Breast epithelium (tissue), 4 donors: ENCODE data around the gene CDR2. TPM values are rescaled to one million over a fixed set of nuclear protein-coding genes. Genes with fewer than 3 reads are reported as not detected.

Experiments used
- DNase-seq, 2 donors: peaks; one replicate each; pipeline ENCODE4 v3.0.0-alpha.2; 2019; ENCODE audit warnings: low spot score in 2 of 2
- H3K27ac ChIP-seq, 2 donors: fragments of 200-600 bp; sonication (generic) in 1 of 2; one replicate each; pipeline ENCODE4 v1.5.1; 2016 to 2019; ENCODE audit warnings: mild to moderate bottlenecking in 1 of 2
- H3K27me3 ChIP-seq, 2 donors: fragments of 200-600 bp; sonication (generic) in 1 of 2; one replicate each; pipeline versions ENCODE4 v1.5.1 to v1.6.0; 2017 to 2019; ENCODE audit warnings: control low read depth in 1 of 2, mild to moderate bottlenecking in 1 of 2
- H3K36me3 ChIP-seq: fragments of 200-600 bp; one replicate; pipeline ENCODE4 v1.5.1; 2019
- H3K4me1 ChIP-seq, 2 donors: fragments of 200-600 bp; sonication (generic); one replicate each; pipeline ENCODE4 v1.5.1; 2016 to 2019; ENCODE audit warnings: control low read depth in 1 of 2
- H3K4me3 ChIP-seq, 3 donors: fragments of 200-600 bp; sonication (generic); 1 replicate in 2 of 3; 2 replicates in 1 of 3; pipeline ENCODE4 v1.5.1; 2016 to 2019; ENCODE audit warnings: mild to moderate bottlenecking in 3 of 3, moderate library complexity in 2 of 3
- H3K9me3 ChIP-seq, 2 donors: fragments of 200-600 bp; sonication (generic) in 1 of 2; one replicate each; pipeline ENCODE4 v1.5.1; 2016 to 2019; ENCODE audit warnings: control low read depth in 1 of 2
- CTCF ChIP-seq, 3 donors: fragments of 450-650 bp; IDR thresholded peaks; one replicate each; pipeline ENCODE4 v1.5.1; 2016 to 2017; ENCODE audit warnings: antibody characterized with exemption in 3 of 3, mild to moderate bottlenecking in 3 of 3, moderate library complexity in 3 of 3
- POLR2A ChIP-seq: fragments of 450-650 bp; IDR thresholded peaks from one replicate; pipeline ENCODE4 v1.6.1; 2016; ENCODE audit warnings: antibody characterized with exemption, mild to moderate bottlenecking, moderate library complexity
- POLR2AphosphoS5 ChIP-seq, 3 donors: sonication (generic); formaldehyde crosslinking; IDR thresholded peaks; one replicate each; pipeline ENCODE4 v1.6.1; 2017; ENCODE audit warnings: antibody characterized with exemption in 3 of 3
- intact Hi-C: fragments of 100-400 bp; cut with DNase I; formaldehyde crosslinking; loops from one replicate; pipeline ENCODE4 v1.15.1; 2023; ENCODE audit warnings: low total_unique reads
- total RNA-seq, 3 donors: library from RNA; depleted of rRNA; stranded (reverse); fragments of >200 nt; gene quantifications; one replicate each; pipeline ENCODE4 v1.1.0, GENCODE V29; 2016

CDR2 gene
- total RNA-seq, 3 donors from 2014 or later = 20.2 to 37.5 (median 26.9) TPM

- peaks cover 3 to 9% of the 10 kb centered on the region in 2 donors for H3K4me1 ChIP-seq
- TF ChIP-seq POLR2AphosphoS5 (IDR thresholded peaks at IDR 0.05) (no peak), CTCF (IDR thresholded peaks at IDR 0.05) (no peak), POLR2A (no peak)
- intact Hi-C loops = loop anchor here (5.0 to 10.0 kb wide), 2 partner anchors 292 to 344 kb away; partner anchors contain the start of genes MOSMO, PDZD9 and UQCRC2
- no peaks in the 10 kb centered on the region for H3K27me3 ChIP-seq
- no peak for DNase-seq
- H3K4me3 ChIP-seq = peak overlapping the region; percentile 82 to 98 (median 92)
- no peaks in the 10 kb centered on the region for H3K9me3 ChIP-seq
- H3K36me3 ChIP-seq = no peaks in the 10 kb centered on the region
- H3K27ac ChIP-seq = peak overlapping the region; percentile 95 to 97
These were observed 78.0 kb downstream of the CDR2 start for GRCh38 chr16:22296225-22297113.

Other genes with a start within 250 kb of the CDR2 start
- gene SDR42E2, start 212.1 kb downstream of the CDR2 start, total RNA-seq = under 1 TPM in 1 of 3 donors, not detected in 2; 0.16 TPM
- gene EEF2K, start 168.3 kb downstream of the CDR2 start, total RNA-seq = 10 to 100 TPM; 23.3 to 40.5 (median 30.0) TPM
- gene POLR3E, start 77.2 kb downstream of the CDR2 start, total RNA-seq = 10 to 100 TPM; 59.0 to 72.4 (median 64.0) TPM
- gene NPIPB5, start 136.3 kb upstream of the CDR2 start, total RNA-seq = 100 to 1,000 TPM; 185 to 354 (median 312) TPM